ENCODE data around the gene RASA3.
"Not testable (repeated sequence)": the region's sequence is repeated elsewhere in the genome, so short reads cannot be mapped to it uniquely, and the experiment has no call there.

The RASA3 gene

GRCh38 chr13:114124431-114124830 is 8.0 kb downstream of the RASA3 start:
- no peak for DNase-seq

GRCh38 chr13:114123876-114124275 is 8.5 kb downstream of the RASA3 start:
- DNase-seq: no peak

- peak in 1 of 3 donors; percentile 22 for DNase-seq
Observed at GRCh38 chr13:114123448-114123847, 9.0 kb downstream of the RASA3 start.

GRCh38 chr13:114122591-114123211 is 9.7 kb downstream of the RASA3 start:
- DNase-seq: no peak

GRCh38 chr13:114122127-114122511 is 10.3 kb downstream of the RASA3 start:
- DNase-seq: peak; percentile 64 to 76 (median 69)

- no peak for DNase-seq
Observed at GRCh38 chr13:114121496-114122126, 10.8 kb downstream of the RASA3 start.

- DNase-seq: no peak
Observed at GRCh38 chr13:114121031-114121430, 11.4 kb downstream of the RASA3 start.

- peak in 1 of 3 donors; percentile 21 for DNase-seq
Observed at GRCh38 chr13:114120591-114121011, 11.8 kb downstream of the RASA3 start.

GRCh38 chr13:114119196-114119595 is 13.2 kb downstream of the RASA3 start:
- no peak for DNase-seq

GRCh38 chr13:114118511-114119123 is 13.8 kb downstream of the RASA3 start:
- no peak for DNase-seq

- DNase-seq: peak; percentile 66 to 80 (median 68)
Observed at GRCh38 chr13:114118086-114118485, 14.3 kb downstream of the RASA3 start.

- not testable (repeated sequence) for DNase-seq
Observed at GRCh38 chr13:114117341-114117874, 15.0 kb downstream of the RASA3 start.

GRCh38 chr13:114116734-114117133 is 15.7 kb downstream of the RASA3 start:
- DNase-seq: peak in 1 of 3 donors; percentile 3

- peak in 1 of 3 donors; percentile 15 for DNase-seq
Observed at GRCh38 chr13:114115796-114116195, 16.6 kb downstream of the RASA3 start.

- DNase-seq: peak; percentile 93 to 98 (median 96)
Observed at GRCh38 chr13:114115191-114115671, 17.2 kb downstream of the RASA3 start.

GRCh38 chr13:114114666-114115065 is 17.8 kb downstream of the RASA3 start:
- peak; percentile 35 to 70 (median 57) for DNase-seq

- DNase-seq: peak in 1 of 3 donors; percentile 18
Observed at GRCh38 chr13:114114006-114114640, 18.3 kb downstream of the RASA3 start.

GRCh38 chr13:114113395-114113794 is 19.0 kb downstream of the RASA3 start:
- not testable (repeated sequence) for DNase-seq

- DNase-seq: peak in 1 of 3 donors; percentile 9
Observed at GRCh38 chr13:114112826-114113322, 19.5 kb downstream of the RASA3 start.

- peak in 1 of 3 donors; percentile 8 for DNase-seq
Observed at GRCh38 chr13:114112231-114112825, 20.1 kb downstream of the RASA3 start.

- peak in 1 of 3 donors; percentile 27 for DNase-seq
Observed at GRCh38 chr13:114111577-114111976, 20.8 kb downstream of the RASA3 start.

GRCh38 chr13:114110830-114111189 is 21.6 kb downstream of the RASA3 start:
- not testable (repeated sequence) for DNase-seq
